GM21381 (cell line): ENCODE results near the gene FFAR1.
"Not testable (repeated sequence)": the region's sequence is repeated elsewhere in the genome, so short reads cannot be mapped to it uniquely, and the experiment has no call there.

ENCODE experiments used
- ATAC-seq: cut with Tn5 transposase; IDR thresholded peaks from one replicate; pipeline ENCODE4 v1.9.1; 2021; ENCODE audit warnings: mild to moderate bottlenecking, moderate library complexity; ENCODE audit not compliant: unreplicated experiment

The FFAR1 gene

DNA sequence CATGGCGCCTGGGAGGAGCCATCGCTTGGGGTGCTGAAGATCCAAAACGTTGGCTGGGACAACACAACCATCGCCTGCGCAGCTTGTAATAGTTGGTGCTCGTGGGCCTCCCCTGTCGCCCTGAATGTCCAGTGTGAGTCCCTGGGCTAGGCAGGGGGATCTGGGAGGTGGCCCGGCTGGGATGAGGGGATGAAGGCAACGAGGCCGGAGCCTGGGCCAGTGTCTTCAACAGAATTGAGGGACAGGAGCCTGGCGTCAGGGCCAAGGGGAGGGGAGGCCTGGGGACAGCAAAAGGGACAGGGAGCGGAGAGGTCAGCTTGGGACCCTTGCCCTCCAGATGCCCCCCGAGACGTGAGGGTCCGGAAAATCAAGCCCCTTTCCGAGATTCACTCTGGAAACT is 6.7 kb upstream of the FFAR1 start:
- ATAC-seq: no peak

DNA sequence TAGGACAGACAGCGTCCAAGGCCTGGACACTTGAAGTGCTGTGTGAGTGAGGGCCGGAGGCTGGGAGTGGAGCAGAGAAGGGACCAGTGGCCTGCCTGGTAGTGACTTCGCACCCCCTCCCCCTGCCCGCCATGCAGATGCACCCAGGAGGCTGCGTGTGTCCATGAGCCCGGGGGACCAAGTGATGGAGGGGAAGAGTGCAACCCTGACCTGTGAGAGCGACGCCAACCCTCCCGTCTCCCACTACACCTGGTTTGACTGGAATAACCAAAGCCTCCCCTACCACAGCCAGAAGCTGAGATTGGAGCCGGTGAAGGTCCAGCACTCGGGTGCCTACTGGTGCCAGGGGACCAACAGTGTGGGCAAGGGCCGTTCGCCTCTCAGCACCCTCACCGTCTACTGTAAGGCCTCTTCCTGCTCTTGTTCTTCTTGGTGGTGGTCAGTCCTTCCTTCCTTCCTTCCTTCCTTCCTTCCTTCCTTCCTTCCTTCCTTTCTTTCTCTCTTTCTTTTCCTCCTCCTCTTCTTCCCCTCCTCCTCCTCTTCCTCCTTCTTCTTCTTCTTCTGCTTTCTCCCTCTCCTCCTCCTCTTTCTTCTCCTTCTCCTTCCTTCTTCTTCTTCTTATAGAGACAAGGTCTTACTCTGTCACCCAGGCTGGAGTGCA is 6.0 kb upstream of the FFAR1 start:
- ATAC-seq: no peak

- no peak for ATAC-seq
Observed at GRCh38 chr19:35342430-35342829, 5.3 kb upstream of the FFAR1 start.

DNA sequence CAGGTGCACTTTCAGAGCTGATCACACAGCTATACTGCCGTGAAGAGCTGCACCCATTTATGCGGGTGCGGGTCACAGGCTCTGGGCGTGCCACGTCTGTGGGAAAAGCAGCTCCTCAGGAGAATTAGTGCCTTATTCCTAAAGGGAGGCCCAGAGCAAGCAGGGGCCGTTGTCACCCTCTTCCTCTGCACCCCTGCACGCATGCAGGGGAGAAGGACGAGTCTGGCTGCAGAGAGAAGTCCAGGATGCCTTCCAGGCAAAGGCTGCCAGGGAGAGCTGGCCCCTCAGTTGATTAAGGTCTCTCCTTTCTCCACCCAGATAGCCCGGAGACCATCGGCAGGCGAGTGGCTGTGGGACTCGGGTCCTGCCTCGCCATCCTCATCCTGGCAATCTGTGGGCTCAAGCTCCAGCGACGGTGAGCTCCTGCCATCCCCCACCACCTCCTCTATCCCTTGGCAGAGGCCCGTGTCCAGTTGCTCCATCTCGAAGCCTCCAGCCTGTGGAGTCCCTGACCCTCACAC is 3.1 kb upstream of the FFAR1 start:
- ATAC-seq: no peak

DNA sequence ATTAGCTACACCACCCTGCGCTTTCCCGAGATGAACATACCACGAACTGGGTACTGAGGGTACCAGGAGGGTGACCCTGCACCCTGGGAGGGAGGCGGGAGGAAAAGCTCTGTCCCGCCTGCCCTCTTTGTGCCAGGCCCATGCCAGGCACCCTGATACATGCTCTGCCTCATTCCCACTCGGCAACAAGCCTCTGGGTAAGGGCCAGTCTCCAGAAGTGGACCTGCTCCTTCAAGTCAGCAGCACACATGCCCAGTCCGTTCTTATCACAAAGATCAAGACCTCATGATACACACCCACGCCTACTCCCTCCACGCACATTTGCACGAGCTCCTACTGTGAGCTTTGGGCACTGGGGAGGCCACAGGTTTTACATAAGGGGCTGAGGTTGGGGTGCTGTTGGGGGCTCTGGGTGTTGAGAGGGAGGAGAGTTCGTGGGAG is 2.0 kb upstream of the FFAR1 start:
- ATAC-seq: no peak

DNA sequence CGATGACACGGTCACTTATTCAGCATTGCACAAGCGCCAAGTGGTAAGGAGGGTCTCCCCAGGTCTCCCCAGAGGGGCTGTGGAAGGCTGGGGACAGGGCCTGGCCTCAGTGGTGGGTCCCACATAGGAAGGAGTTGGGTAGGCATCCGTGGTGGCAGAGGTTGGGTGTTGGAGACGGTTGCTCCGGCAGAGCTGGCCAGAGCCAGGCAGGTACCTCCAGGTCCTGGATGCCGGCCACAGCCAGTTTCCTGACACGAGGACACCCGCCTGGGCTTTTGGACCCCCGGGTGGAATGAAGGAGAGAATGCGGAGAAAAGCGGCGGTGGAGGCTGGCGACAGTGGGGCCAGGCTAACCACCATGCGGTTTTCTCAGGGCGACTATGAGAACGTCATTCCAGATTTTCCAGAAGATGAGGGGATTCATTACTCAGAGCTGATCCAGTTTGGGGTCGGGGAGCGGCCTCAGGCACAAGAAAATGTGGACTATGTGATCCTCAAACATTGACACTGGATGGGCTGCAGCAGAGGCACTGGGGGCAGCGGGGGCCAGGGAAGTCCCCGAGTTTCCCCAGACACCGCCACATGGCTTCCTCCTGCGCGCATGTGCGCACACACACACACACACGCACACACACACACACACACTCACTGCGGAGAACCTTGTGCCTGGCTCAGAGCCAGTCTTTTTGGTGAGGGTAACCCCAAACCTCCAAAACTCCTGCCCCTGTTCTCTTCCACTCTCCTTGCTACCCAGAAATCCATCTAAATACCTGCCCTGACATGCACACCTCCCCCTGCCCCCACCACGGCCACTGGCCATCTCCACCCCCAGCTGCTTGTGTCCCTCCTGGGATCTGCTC is 1.3 kb upstream of the FFAR1 start:
- no peak for ATAC-seq

DNA sequence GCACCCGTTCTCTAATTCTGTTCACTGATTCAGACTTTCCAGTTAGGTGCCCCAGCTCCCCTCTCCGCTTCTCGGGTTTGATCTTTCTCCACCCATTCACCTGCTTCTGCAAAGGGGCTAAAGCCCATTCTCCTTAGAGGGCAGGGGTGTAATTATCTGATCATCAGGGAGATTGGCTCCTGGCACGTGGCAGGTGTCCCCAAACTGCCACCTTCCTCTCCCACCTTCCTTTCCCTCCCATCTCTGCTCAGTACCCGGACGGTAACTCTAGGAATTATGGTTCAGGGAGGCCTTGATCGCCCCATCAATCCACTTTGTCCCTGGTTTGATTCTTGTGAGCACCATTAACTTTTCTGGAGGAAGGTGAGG is 212 bp downstream of the FFAR1 start:
- ATAC-seq: no peak

DNA sequence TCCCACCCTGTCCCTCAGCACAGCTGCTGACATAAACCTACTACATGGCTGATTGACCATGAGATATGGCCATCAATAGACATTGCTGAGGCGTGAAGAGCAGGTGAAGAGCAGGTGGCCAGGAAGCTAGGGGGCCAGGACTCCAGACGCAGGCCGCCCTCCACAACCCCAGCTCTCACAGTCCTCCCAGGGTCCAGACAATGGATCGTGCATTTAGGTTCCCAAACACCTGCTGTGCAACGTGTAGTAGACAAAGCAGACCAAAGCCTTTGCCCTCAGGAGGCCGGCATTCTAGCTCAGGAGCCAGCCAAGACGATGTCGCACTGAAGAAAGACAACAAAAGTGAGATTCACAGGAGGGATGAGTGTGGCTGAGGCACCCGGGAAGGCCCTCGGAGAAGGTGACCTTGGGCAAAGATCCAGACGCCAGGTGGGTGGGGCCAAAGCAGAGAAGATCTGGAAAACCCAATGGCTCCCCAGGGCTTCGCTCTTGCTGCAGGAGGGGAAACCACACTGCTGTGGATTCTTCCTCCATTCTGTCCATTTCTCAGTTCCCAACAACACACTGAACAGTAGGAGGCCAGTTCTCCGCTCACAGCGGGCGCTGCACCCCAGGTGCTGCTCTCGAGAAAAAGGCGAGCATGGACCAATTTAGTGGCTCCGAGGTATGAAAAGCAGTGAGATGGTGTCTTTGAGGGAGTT is 1.4 kb downstream of the FFAR1 start:
- ATAC-seq: no peak

GRCh38 chr19:35349614-35350521 is 2.2 kb downstream of the FFAR1 start:
- ATAC-seq: no peak

GRCh38 chr19:35350591-35350990 is 2.9 kb downstream of the FFAR1 start:
- ATAC-seq: no peak

DNA sequence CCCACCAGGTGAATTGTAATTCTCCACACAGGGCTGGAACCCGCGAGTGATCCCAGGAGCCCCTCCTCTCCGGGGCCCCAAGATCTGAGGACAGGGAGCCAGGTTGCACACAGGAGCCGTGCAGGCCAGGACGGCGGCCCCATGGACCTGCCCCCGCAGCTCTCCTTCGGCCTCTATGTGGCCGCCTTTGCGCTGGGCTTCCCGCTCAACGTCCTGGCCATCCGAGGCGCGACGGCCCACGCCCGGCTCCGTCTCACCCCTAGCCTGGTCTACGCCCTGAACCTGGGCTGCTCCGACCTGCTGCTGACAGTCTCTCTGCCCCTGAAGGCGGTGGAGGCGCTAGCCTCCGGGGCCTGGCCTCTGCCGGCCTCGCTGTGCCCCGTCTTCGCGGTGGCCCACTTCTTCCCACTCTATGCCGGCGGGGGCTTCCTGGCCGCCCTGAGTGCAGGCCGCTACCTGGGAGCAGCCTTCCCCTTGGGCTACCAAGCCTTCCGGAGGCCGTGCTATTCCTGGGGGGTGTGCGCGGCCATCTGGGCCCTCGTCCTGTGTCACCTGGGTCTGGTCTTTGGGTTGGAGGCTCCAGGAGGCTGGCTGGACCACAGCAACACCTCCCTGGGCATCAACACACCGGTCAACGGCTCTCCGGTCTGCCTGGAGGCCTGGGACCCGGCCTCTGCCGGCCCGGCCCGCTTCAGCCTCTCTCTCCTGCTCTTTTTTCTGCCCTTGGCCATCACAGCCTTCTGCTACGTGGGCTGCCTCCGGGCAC is 3.9 kb downstream of the FFAR1 start:
- ATAC-seq: no peak

GRCh38 chr19:35352177-35352447 is 4.4 kb downstream of the FFAR1 start:
- no peak for ATAC-seq

DNA sequence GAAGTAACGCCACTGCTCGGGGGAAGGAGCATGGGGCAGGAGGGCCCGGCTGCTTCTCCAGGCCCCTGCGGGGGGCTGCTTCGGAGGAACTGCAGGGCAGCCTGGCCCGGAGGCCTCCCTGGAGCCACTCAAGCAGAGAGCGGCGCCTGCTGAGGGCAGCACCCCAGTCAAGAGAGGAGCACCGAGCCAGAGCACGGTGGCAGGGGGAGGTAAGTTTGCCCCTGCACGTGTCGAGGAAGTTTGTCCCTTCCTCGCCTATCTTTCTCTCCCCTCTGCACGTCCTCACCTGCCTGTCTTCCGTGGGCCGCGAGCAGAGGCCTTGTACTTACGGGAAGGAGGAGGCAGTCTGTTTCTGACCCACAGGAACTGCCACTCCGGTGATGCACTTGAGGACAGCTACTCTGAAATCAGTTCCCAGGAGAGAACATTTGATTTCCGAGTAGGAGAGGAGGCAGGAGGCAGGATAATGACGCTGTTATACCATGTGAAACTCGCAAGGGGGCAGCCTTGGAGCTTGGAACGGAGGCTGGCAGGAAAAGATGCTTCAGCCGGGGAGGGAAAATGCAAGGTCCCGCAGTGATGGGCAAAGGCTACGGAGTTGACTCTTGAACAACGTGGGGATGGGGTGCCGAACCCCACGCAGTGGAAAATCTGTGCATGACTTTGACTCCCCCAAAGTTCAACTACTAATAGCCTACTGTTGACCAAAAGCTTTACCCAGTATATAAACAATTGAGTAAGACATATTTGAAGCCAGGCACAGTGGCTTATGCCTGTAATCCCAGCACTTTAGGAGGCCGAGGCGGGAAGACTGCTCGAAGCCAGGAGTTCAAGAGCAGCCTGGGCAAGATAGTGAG is 5.0 kb downstream of the FFAR1 start:
- ATAC-seq: no peak

DNA sequence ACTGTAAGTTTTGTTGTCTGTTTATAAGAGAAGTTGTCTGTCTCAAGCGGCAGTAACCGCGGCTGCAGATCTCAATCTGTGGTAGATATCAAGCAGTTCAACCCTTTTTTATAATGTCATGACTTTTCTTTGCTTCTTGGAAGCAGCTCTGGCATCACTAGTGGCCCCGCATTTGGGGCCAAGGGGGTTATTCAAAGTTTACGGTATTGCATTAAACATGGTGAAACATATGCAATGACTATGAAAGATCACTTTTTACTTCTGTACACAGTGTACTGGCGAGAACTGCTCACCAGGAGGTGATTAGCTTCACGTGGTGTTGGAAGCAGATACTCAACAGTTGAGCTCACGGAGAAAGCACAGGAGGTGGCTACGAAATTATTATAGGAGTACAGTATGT is 5.9 kb downstream of the FFAR1 start:
- ATAC-seq: no peak

- no peak for ATAC-seq
Observed at GRCh38 chr19:35354898-35355297, 7.2 kb downstream of the FFAR1 start.

- no peak for ATAC-seq
Observed at GRCh38 chr19:35355791-35356460, 8.2 kb downstream of the FFAR1 start.

DNA sequence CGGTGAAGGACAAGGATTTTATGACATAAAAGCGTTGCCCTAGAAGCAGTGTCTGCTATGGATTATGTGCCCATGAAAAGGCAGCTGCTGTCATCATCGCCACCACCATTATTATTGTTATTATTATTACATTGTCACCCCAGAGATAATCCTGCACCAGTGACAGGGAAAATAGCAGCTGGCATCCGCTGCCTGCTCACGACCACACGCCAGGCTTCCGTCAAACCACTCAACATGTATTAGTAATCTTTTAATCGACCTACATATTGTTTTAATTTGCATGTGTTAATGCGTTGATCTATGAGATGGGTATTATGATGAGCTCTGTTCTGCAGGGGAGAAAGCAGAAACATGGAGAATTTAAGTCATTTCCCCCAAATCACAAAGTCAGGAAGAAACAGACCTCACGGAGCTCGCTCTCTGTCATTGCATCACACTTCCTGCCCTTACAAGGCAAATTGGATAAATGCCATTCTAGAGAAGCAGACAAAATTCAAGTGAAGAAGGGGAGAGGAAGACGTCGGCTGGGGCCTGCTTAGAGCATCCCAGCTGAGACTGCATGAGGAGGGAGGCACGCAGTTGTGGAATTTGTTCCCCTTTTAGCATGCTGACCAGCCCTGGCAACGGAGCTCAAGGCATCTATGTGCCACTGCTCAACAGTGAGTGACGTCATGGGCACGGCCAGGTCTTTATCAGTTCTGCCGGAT is 10.3 kb downstream of the FFAR1 start, which contains the start of gene FFAR3:
FFAR3 (plus strand) TSS at position 594 of the 707 bp plus-strand sequence. CDS start 431 bp downstream, outside the sequence.
- no peak for ATAC-seq

GRCh38 chr19:35358834-35359233 is 11.1 kb downstream of the FFAR1 start:
- ATAC-seq: not testable (repeated sequence)
